ENCODE measurements around the gene DPP6.
"Not testable (repeated sequence)": the region's sequence is repeated elsewhere in the genome, so short reads cannot be mapped to it uniquely, and the experiment has no call there.

DPP6 gene

GRCh38 chr7:154051643-154052529, at the start of gene DPP6:
DPP6 (plus strand) TSS chr7:154052398.
- DNase-seq (ENCODE audit: low read depth): not testable (repeated sequence)

DNA sequence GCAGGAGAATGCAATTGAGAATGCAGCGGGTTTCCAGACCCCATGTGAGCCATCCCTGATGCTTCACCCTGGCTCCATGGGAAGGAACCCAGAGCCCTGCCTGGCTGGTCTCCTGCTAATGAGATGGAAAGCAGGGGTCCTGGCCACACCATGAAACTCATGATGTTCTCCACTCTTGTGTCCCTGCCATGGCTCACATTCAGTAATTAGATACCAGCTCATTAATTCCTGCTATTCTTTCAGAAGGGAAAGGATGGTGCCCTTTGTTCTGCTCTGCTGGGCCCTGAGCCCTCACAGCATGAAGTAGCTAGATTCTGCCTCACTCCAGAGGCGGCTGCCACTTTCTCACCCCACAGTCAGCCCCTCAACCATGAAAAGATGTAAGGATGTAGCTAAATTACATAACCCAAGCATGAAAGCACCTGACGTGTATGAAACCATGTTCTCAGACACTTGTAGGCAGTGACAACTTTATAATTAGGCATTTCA, 42.7 kb upstream of the DPP6 start:
- not testable (repeated sequence) for DNase-seq (ENCODE audit: low read depth)

GRCh38 chr7:154010726-154011568, 41.3 kb upstream of the DPP6 start:
- not testable (repeated sequence) for DNase-seq (ENCODE audit: low read depth)

GRCh38 chr7:154012800-154013199, 39.4 kb upstream of the DPP6 start:
- not testable (repeated sequence) for DNase-seq (ENCODE audit: low read depth)

DNA sequence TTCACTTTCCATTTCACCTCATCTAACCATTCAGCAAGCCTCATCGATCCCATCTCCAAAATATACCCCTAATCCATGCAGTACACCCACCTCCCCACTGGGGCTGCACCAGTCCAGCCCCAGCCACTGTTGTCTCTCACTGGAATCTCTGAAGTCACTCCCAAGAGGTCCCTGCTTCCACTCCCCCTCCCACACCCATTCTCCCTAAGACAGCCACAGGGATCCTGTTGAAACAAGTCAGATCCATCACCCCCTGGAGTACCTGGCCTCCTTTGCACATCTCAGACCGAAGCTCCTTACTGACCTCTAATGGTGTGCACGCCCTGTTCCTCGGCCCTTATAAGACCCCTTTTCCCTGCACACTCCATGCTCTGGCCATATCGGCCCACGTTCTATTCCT, 36.6 kb upstream of the DPP6 start:
- not testable (repeated sequence) for DNase-seq (ENCODE audit: low read depth)

GRCh38 chr7:154018354-154018753, 33.8 kb upstream of the DPP6 start:
- not testable (repeated sequence) for DNase-seq (ENCODE audit: low read depth)

- DNase-seq (ENCODE audit: low read depth): not testable (repeated sequence)
Measured at GRCh38 chr7:154027805-154028204, 24.4 kb upstream of the DPP6 start.

DNA sequence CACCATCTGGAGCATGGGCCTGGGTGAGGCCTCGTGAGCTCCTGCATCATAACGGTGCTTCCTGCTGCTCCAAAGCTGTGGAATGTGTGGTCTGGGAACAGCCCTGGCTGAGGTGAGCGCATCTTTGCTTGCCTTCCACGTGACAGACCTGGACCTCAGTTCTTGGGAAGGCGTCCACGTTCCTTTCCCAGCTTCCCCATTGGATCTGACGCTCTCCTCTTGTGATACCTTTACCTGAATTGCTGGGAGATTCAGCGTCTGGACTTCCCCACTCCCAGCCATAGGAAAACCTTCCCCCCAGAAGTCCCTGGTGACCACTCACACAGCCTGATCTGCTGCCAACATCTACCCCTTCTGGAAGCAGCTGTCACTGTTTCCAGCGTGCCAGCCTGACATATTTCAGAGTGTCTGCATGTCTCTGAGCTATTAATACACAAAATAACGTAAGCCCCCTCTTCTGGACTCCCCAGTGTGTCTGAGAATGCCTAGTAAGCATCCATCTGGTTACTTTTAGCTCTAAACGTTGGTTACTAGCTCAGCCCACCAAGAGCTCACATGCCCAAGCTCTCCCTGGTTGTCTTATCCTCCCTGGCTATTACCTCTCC, 21.6 kb upstream of the DPP6 start:
- not testable (repeated sequence) for DNase-seq (ENCODE audit: low read depth)

DNA sequence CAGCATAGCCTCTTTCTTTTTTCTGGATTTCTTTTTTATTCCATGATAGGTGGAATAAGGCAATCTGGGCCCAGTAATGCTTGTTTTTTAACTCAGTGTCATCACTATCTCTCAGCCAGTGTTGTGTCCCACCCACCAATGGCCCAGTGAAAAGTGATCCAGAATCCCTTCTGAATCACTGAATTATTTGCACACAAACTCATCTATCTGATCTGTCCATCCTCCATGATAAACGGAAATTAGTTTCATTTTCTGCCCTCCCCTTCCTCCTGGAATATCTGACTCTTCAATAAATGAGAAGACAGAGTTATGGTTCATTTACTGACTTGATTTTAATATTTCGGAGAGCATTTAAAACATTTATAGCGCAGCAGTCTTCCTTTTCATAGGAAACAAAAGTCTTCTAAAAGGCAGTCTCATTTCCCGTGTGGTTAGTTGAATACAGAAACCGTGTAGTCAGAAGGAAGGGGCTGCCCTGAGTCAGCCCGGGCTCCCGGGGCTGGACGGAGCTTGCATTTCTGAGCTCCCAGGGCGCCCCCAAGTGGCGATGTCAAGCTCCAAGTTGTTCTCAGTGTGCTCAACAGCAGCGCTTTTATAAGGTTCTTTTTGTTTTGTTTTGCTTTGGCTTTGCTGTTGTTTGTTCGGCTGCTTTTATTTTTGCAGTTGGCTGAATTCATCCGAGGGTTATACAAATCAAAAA, 12.6 kb upstream of the DPP6 start:
- not testable (repeated sequence) for DNase-seq (ENCODE audit: low read depth)

- DNase-seq (ENCODE audit: low read depth): not testable (repeated sequence)
Measured at GRCh38 chr7:154050394-154050793, 1.8 kb upstream of the DPP6 start.

GRCh38 chr7:154051006-154051642, 1.1 kb upstream of the DPP6 start:
- not testable (repeated sequence) for DNase-seq (ENCODE audit: low read depth)

- not testable (repeated sequence) for DNase-seq (ENCODE audit: low read depth)
Measured at GRCh38 chr7:154052530-154053252, 493 bp downstream of the DPP6 start.

DNA sequence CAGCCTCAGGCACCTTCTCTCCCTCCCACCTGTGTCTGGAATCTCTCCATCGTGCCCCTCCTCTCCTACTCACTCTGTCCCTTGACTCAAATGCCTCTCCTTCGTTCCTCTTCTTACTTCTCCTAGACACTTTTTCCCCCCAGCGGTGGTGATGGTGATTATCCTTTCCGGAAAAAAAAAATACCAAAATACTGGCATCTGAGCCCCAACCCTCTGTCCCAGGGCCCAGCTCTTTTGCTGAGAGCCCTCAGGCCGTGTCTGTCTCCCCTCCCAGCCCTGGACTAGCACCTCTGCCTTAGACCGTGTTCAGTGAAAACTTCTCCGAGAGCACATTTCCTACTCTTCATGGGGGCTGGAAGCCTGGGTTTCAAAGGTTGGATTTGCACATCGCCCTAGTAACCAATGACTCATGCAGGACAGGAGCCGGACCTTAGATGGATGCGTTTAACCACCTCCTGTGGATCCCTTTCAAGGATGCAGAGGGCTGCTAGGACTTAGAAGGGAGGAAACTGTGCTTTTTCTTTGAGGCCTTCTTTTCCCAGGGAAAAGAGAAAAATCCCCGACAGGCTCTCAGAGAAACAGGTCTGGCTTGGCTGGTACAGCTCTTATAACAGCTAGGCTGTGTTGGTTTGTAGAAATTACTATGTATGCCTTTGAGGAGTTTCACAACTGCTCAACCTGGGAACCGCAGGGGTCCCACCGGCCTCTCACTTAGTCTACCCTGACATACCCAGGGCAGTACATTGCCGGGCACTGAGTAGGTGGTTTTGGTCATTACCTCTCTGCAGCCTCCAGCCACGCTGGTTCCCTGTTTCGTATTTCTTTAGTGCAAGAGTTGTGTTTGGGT, 1.5 kb downstream of the DPP6 start:
- not testable (repeated sequence) for DNase-seq (ENCODE audit: low read depth)

- not testable (repeated sequence) for DNase-seq (ENCODE audit: low read depth)
Measured at GRCh38 chr7:154054664-154055063, 2.5 kb downstream of the DPP6 start.

DNA sequence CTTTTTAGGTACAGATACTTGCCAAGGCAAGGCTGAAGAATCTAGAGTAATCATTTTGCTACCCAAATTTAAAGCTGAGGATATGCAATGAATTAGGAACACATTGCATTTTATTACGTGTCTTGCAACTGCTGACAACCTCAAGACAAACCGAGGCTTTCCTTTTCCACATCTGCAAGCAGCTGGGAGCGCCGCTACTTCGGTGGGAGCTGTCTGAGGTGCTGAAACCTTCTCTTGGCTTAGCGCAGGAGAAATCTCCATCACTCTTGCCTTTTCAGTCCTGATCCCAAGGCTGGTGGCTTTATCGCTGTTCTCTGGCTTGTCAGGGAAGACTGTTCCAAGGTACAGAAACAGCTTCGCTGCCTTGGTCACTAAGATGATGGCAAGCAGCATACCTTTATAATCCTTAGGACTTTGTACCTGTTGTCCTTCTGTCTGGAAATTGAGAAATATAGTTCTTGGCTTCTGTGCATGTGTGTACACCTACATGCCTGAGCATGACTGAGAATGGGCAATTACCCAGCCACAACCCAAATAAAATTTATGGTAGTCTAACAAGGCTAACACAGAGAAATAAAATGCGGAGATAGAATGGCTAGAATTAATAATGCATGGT, 3.4 kb downstream of the DPP6 start:
- DNase-seq (ENCODE audit: low read depth): not testable (repeated sequence)

DNA sequence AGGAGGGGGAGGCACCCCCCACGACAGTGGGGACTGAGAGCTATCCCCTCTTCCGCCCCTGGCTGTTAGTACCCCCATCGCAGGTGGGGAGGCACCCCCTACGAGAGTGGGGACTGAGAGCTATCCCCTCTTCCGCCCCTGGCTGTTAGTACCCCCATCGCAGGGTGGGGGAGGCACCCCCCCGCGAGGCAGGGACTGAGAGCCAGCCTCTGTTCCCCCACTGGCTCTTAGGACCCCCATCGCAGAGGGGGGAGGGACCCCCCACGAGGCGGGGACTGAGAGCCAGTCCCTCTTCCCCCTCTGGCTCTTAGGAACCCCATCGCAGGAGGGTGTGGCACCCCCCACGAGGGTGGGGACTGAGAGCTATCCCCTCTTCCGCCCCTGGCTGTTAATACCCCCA, 6.6 kb downstream of the DPP6 start:
- not testable (repeated sequence) for DNase-seq (ENCODE audit: low read depth)

GRCh38 chr7:154060551-154060950, 8.4 kb downstream of the DPP6 start:
- not testable (repeated sequence) for DNase-seq (ENCODE audit: low read depth)

GRCh38 chr7:154071833-154072232, 19.6 kb downstream of the DPP6 start:
- not testable (repeated sequence) for DNase-seq (ENCODE audit: low read depth)

All from fibroblast of the conjunctiva (primary cell).